GM19438 (cell line): ENCODE results near the gene BPIFB3.
"Not testable (repeated sequence)": the region's sequence is repeated elsewhere in the genome, so short reads cannot be mapped to it uniquely, and the experiment has no call there.

ENCODE experiments used
- ATAC-seq: cut with Tn5 transposase; IDR thresholded peaks from one replicate; pipeline ENCODE4 v1.9.1; 2021; ENCODE audit warnings: low read depth; ENCODE audit not compliant: unreplicated experiment

Gene BPIFB3

DNA sequence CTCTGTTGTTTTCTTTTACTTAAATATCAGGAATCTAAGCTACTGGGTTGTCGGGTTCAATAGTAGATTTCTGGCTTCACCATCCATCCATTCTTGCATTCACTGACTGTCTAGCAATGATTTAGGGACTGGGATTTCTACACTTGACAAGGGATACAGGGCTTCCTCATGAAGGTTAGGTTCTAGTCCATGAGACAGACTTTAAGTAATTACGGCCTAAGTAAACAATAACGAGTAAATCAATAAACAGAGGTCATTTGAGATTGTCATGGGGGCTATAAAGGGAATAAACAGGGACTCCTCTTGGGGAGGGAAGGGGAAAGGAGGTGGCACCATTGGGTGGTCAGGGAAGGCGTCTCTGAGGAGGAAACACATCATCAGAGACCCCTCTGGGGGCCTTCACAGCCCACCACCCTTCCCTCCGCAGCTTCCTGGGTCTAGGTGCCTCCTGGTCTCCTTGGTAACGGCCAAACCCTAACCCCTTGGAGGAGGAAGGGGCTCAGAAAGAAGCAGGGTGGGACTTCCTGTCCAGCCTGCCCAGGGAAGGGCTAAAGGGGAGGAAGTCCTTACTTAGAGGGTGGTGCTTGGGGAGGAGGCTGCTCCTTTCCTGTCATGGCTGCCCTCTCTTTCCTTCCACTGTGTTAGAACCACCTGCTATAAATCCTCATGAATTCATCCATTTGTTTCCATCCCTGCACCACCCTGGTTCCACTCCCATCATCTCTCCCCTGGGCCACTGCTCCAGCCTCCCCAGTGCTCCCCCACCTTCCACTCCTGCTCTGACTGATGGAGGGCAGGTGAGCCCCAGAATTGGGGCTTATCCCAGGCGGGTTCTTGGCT lies 59.1 kb downstream of the BPIFB3 start:
- no peak for ATAC-seq

GRCh38 chr20:33113387-33113908 lies 59.7 kb downstream of the BPIFB3 start:
- no peak for ATAC-seq

DNA sequence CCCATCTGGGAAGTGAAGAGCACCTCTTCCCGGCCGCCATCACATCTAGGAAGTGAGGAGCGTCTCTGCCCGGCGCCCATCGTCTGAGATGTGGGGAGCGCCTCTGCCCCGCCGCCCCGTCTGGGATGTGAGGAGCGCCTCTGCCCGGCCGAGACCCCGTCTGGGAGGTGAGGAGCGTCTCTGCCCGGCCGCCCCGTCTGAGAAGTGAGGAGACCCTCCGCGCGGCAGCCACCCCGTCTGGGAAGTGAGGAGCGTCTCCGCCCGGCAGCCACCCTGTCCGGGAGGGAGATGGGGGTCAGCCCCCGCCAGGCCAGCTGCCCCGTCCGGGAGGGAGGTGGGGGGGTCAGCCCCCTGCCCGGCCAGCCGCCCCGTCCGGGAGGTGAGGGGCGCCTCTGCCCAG lies 61.8 kb downstream of the BPIFB3 start:
- ATAC-seq: not testable (repeated sequence)

GRCh38 chr20:33119725-33120720 lies 66.3 kb downstream of the BPIFB3 start:
- no peak for ATAC-seq

- ATAC-seq: no peak
Measured at GRCh38 chr20:33120934-33121333, 67.2 kb downstream of the BPIFB3 start.

DNA sequence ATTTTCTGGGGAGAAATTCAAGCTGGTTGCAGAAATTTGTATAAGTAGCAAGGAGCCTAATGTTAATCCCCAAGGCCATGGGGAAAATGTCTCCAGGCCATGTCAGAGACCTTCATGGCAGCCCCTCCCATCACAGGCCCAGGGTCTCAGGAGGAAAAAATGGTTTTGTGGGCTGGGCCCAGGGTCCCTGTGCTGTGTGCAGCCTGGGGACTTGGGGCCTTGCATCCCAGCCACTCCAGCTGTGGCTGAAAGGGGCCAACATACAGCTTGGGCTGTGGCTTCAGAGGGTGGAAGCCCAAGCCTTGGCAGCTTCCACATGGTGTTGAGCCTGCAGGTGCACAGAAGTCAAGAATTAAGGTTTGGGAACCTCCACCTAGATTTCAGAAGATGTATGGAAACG lies 68.6 kb downstream of the BPIFB3 start:
- not testable (repeated sequence) for ATAC-seq
